Measurements from ENCODE around the gene LTN1.

LTN1 gene, protein sequence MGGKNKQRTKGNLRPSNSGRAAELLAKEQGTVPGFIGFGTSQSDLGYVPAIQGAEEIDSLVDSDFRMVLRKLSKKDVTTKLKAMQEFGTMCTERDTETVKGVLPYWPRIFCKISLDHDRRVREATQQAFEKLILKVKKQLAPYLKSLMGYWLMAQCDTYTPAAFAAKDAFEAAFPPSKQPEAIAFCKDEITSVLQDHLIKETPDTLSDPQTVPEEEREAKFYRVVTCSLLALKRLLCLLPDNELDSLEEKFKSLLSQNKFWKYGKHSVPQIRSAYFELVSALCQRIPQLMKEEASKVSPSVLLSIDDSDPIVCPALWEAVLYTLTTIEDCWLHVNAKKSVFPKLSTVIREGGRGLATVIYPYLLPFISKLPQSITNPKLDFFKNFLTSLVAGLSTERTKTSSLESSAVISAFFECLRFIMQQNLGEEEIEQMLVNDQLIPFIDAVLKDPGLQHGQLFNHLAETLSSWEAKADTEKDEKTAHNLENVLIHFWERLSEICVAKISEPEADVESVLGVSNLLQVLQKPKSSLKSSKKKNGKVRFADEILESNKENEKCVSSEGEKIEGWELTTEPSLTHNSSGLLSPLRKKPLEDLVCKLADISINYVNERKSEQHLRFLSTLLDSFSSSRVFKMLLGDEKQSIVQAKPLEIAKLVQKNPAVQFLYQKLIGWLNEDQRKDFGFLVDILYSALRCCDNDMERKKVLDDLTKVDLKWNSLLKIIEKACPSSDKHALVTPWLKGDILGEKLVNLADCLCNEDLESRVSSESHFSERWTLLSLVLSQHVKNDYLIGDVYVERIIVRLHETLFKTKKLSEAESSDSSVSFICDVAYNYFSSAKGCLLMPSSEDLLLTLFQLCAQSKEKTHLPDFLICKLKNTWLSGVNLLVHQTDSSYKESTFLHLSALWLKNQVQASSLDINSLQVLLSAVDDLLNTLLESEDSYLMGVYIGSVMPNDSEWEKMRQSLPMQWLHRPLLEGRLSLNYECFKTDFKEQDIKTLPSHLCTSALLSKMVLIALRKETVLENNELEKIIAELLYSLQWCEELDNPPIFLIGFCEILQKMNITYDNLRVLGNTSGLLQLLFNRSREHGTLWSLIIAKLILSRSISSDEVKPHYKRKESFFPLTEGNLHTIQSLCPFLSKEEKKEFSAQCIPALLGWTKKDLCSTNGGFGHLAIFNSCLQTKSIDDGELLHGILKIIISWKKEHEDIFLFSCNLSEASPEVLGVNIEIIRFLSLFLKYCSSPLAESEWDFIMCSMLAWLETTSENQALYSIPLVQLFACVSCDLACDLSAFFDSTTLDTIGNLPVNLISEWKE (N-terminal part only)

DNA sequence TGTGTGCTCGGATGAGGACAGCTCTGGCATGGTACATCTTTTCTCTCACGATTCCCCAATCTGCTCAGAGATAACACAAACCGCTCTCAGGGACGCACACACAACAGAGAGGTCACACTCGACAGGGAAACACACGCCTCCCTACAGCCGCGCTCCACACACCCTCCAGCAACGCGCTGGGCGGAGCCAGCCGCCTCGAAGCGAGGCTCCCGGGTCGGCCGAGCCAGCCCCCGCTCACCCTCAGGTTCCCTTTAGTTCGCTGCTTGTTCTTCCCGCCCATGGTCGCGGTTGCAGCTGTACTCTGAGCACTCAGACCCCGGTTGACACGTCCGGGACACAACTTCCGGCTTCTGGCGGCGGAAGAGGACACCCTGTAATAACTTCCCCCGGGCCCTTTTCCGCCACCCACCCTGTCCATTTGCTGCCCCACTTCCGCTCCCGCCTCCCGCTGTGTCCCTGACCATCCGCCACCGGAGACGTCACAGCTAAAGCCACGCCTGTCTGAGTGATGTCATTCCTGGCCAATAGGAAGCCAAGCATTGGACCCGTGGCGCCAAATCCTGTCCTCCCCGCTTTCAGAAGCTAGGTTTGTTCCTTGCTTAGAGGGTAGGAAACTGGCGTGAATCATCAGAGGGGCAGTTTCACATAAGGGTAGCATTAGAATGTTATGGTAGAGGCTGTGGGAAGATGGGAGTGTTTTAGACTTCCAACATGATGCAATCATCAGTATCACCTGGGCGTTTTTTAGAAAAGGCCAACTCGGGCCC lies at the start of gene LTN1:
TSS of gene LTN1 (minus strand) at position 352 of the 767 bp plus-strand sequence. CDS start at position 280, 72 bp downstream.
- TF ChIP-seq, protein P1, sequence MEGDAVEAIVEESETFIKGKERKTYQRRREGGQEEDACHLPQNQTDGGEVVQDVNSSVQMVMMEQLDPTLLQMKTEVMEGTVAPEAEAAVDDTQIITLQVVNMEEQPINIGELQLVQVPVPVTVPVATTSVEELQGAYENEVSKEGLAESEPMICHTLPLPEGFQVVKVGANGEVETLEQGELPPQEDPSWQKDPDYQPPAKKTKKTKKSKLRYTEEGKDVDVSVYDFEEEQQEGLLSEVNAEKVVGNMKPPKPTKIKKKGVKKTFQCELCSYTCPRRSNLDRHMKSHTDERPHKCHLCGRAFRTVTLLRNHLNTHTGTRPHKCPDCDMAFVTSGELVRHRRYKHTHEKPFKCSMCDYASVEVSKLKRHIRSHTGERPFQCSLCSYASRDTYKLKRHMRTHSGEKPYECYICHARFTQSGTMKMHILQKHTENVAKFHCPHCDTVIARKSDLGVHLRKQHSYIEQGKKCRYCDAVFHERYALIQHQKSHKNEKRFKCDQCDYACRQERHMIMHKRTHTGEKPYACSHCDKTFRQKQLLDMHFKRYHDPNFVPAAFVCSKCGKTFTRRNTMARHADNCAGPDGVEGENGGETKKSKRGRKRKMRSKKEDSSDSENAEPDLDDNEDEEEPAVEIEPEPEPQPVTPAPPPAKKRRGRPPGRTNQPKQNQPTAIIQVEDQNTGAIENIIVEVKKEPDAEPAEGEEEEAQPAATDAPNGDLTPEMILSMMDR (IDR thresholded peaks at IDR 0.05; ENCODE audit: low read depth, low read length), result no peak
- DNase-seq (ENCODE audit: low read depth in 2 of 2), result peak; percentile 100
- peak within 1 kb of the TSS; percentile 71 to 100 for H3K4me3 ChIP-seq (replicated peaks in 1 of 2; ENCODE audit: low read depth in 2 of 2, low read length in 2 of 2)

DNA sequence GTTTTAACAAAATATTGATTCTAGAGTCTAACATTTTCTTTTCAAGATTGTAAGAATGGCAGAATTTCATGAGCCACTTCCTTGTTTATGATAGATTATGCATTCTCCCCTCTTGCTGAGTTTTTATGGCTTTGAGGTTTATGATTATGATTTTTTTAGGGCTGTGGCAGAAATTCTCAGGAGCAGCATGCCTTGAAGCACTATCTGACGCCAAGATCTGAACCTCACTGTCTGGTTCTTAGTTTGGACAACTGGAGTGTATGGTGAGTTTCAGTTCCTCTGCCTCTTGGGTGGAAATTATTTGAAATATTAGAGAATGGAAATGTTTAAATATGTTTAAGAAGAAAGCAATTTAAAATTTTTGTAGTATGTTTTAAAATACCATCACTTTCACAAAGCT lies 42.0 kb upstream of the LTN1 start:
- no peak for DNase-seq (ENCODE audit: low read depth in 2 of 2)
- TF ChIP-seq, protein P1 (IDR thresholded peaks at IDR 0.05; ENCODE audit: low read depth, low read length), result no peak
- no peak overlapping the region for H3K4me3 ChIP-seq (replicated peaks in 1 of 2; ENCODE audit: low read depth in 2 of 2, low read length in 2 of 2)

DNA sequence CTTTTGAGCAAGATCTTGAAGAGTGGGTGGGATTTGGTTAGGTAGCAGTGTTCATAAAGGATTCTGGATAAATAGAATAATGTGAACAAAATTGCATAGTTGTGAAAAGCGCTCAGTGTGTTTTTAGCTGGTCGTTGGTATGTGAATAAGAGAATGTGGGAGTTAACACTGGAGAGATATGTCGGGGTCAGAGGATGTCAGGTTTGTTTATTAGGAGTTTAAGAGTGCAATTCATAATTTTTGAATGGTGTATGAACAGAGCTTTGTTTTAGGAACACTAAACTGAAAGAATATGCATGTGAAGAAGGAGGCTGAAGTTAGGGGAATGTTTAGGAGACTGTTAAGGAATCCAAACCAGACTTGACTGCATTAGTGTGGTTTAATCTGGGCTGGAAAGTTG lies 41.2 kb upstream of the LTN1 start:
- no peak overlapping the region for H3K4me3 ChIP-seq (replicated peaks in 1 of 2; ENCODE audit: low read depth in 2 of 2, low read length in 2 of 2)
- TF ChIP-seq, protein P1 (IDR thresholded peaks at IDR 0.05; ENCODE audit: low read depth, low read length), result no peak
- DNase-seq (ENCODE audit: low read depth in 2 of 2), result no peak

DNA sequence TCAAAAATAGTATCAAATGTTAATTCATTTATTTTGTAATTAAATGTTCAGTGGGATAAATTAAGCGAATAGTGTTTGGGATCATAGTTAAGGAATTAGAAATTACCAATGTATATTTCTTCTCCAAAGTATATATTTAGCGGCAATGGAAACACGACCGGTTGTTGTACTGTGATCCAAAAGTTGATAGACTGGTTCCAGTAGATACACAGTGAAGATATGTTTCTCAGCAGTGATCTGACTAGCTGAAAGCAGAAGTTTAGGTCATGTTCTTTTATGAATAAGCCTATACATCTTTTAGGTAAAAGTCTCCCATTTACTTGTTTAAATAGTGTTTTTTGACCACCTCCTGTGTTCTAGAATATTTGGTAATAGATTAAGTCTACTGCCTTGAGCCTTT lies 40.6 kb upstream of the LTN1 start:
- H3K4me3 ChIP-seq (replicated peaks in 1 of 2; ENCODE audit: low read depth in 2 of 2, low read length in 2 of 2), result no peak overlapping the region
- TF ChIP-seq, protein P1 (IDR thresholded peaks at IDR 0.05; ENCODE audit: low read depth, low read length), result no peak
- DNase-seq (ENCODE audit: low read depth in 2 of 2), result no peak

DNA sequence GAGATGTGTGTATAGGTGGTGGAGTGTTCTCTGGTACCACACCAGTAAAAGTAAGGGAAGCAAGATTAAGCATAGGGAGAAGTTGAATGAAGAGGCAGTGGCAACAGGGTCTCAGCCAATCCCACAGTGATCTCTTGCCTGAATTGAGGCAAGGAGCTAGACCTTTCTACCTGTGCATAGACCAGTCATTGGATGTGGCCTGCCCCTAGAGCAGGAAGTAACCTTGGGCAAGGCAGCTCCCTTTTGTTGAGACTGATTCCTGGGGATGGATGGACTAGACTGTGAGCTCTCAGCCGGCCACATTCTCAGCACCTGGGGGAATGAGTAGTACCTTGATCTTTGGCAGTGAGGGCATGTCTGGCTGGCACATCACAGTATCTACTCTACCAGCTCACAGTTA lies 38.2 kb upstream of the LTN1 start:
- TF ChIP-seq, protein P1 (IDR thresholded peaks at IDR 0.05; ENCODE audit: low read depth, low read length), result no peak
- DNase-seq (ENCODE audit: low read depth in 2 of 2), result no peak

DNA sequence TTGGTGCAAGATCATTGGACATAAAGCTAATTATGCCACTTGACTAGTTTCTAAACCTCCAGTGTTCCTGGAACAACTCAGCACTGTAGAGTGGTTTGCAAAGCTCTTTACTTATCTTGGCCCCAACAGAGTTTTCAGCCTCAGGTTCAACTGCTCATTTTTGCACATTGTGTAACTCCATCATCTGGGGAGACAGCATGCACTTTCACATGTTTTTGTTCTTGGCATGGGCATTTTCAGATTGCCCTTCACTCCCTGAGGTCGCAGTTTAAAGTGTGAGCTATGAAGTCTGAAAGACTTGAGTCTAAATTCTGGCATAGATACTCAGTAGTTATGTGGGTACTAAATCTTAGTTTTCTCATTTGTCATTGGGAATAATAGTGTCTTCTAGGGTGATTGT lies 36.8 kb upstream of the LTN1 start:
- TF ChIP-seq, protein P1 (IDR thresholded peaks at IDR 0.05; ENCODE audit: low read depth, low read length), result no peak
- no peak for DNase-seq (ENCODE audit: low read depth in 2 of 2)
- no peak overlapping the region for H3K4me3 ChIP-seq (replicated peaks in 1 of 2; ENCODE audit: low read depth in 2 of 2, low read length in 2 of 2)

More for the DNA sequence above, 38.2 kb upstream of the LTN1 start:
- no peak overlapping the region for H3K4me3 ChIP-seq (replicated peaks in 1 of 2; ENCODE audit: low read depth in 2 of 2, low read length in 2 of 2)

Data from cardiac fibroblast (primary cell).